ENCODE measurements around the gene AZIN2.
"Not testable (repeated sequence)": the region's sequence is repeated elsewhere in the genome, so short reads cannot be mapped to it uniquely, and the experiment has no call there.

Gene AZIN2

DNA sequence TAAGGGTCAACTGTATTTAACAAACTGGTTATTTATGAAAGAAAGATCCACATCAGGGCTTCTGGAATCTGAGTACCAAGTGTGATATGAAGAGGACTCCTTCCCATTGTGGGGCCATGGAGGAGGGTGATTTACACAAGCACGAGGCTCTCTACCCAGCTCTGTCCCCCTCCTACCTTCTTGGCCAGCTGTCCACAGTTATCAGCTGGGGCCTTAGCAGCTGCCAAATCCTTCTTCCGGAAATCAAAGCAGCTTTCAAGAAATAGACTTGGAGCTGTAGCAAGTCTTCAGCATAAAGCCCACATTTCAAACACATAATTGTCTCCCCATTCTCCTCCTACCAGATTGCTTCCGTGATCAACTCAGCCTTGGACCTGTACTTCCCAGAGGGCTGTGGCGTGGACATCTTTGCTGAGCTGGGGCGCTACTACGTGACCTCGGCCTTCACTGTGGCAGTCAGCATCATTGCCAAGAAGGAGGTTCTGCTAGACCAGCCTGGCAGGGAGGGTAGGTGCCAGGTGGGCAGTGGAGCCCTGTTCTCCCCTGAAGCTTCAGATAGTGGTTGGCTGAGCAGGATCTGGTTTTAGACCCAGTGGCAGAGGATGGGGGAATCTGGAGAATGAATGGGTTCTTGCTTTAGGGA is 15.5 kb downstream of the AZIN2 start:
- DNase-seq, result no peak

DNA sequence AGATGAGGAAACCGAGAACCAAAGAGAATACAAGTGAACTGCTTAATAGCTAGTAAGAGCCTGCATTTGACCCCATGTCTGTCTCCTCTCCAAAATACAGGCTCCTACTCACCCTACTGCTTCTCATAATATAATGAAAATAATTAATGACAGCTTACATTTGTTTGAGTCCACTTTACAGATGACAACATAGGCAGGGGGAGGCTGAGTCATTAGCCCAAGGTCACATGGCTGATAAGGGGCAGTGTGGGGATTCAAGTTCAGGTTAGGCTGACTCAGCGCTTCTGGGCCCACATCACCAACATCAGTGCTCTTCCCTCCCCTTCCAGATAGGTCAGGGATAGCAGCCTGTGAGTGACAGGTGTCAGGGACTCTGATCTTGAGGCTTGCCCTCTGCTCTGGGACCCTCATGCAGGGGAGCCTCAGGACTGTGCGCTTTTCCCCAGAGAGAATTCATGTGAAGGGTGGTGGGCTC is 16.2 kb downstream of the AZIN2 start:
- DNase-seq, result no peak

DNA sequence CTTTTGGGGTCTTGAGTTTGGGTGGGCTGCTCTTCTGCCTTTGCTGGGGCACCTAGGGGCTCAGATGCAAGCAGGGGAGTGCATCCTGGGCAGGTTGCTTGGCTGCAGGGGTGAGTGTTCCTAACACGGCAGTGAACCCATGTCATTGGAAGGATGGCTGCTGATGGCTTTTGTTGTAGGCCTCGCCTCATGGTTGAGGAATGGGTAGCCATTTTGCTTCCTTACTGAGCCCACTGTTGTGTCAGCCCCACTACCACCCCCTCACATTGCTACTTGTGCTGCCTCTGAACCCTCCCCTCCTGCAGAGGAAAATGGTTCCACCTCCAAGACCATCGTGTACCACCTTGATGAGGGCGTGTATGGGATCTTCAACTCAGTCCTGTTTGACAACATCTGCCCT is 16.8 kb downstream of the AZIN2 start:
- DNase-seq, result no peak

GRCh38 chr1:33098371-33098770 is 17.4 kb downstream of the AZIN2 start:
- no peak for DNase-seq

GRCh38 chr1:33099290-33100118 is 18.6 kb downstream of the AZIN2 start:
- DNase-seq, result no peak

DNA sequence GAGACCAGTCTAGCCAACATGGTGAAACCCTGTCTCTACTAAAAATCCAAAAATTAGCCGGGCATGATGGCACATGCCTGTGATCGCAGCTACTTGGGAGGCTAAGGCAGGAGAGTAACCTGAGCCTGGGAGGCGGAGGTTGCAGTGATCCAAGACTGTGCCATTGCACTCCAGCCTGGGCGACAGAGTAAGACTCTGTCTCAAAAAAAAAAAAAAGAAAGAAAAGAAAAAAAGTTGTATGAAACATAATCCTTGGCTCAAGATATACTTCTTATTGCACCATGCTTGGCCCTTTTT is 19.1 kb downstream of the AZIN2 start:
- not testable (repeated sequence) for DNase-seq

GRCh38 chr1:33110477-33110876 is 29.5 kb downstream of the AZIN2 start:
- DNase-seq, result no peak

GRCh38 chr1:33111965-33112364 is 31.0 kb downstream of the AZIN2 start:
- DNase-seq, result peak; percentile 20 to 23

DNA sequence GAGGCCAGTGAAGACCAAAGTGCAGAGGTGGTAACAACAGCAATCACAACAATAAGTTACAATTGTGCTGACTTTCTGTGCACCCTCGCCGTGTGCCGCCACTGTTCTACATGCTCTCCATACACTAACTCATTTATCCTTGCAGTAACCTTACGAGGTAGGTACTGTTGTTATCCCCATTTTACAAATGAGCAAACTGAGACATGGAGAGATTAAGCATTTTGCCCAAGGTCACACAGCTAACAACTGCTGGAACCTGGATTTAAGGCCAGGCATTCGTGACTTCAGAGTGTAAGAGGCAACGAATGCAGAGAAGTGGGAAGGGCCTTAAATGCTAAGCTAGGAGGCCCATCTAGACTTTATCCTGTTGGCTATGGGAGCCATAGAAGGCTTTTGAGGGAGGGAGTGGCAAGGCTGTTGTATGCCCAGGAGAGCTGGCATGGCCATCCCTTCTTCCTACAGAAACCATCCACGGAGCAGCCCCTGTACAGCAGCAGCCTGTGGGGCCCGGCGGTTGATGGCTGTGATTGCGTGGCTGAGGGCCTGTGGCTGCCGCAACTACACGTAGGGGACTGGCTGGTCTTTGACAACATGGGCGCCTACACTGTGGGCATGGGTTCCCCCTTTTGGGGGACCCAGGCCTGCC is 36.6 kb downstream of the AZIN2 start:
- DNase-seq, result no peak

DNA sequence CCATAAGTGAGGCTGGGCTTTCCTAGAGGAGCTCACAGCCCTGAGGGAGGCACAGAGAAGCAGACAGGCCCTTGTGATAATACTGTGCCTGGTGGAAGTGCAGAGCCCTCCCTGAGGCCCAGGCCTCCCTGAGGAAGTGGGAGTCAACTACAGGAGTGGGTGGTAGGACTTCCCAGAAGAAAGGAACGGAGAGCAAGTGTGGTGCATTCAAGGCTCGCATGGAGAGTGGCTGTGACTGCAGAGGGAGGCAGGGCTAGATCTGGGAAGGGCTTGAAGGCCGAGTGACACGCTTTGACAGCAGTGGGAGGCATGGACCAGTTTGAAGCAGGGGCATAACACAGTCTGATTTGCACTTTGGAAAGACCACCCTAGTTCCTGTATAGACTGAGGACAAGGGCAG is 37.3 kb downstream of the AZIN2 start:
- DNase-seq, result no peak

DNA sequence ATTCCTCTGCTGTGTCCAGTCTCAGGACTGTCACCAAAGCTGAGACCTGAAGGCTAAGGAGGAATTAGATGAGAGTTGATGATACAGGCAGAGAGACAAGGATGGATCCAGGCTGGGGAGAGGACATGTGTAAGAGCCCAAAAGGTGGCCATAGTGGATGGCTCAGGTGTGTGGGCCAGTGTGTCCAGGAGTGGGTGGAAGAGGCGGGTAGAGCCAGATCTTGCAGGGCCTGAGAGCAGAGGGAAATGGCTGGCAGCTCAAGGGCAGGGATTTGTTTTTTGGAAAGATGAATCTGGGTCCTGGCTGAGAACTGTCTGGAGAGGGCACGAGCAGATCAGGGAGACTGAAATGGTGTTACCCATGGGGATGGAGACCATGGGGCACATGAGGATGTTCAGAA is 38.1 kb downstream of the AZIN2 start:
- DNase-seq, result no peak

GRCh38 chr1:33119532-33120217 is 38.7 kb downstream of the AZIN2 start:
- DNase-seq, result no peak

DNA sequence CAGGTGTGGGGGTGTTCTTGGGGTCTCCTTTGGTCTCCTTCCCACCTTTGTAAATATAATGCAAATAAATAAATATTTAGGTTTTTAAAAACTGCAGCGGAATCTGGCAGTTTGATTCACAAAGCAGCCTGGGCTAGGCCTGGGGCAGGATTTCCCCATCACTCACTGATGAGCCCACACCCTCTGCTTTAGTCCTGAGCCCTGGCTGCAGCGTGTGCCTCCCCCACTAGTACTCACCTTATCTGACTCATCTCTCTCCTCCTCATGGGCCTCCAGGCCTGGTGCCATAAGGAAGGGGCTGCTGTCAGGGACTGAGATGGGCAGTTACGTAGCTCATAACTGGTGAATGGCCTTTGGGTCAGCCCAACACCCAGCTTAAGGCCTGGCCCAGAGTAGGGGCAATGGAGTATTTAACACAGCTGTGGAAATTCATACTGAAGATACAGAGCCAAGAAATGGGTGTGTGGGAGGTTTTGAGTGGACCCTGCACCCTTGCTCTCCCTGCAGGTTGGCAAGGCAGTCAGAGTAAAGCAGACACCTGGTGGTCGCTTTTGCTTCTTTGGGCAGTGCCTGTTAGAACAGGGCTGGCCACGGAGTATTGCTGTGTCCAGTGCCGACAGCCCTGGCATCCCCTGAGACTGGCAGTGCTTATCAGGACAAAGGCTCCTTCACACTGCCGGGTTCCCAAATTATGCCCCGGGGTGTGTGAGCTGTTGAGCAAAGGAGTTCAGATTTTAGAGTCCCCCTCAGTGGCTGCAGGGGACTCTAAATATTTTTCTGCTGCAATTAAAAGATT is 39.7 kb downstream of the AZIN2 start:
- DNase-seq, result no peak

DNA sequence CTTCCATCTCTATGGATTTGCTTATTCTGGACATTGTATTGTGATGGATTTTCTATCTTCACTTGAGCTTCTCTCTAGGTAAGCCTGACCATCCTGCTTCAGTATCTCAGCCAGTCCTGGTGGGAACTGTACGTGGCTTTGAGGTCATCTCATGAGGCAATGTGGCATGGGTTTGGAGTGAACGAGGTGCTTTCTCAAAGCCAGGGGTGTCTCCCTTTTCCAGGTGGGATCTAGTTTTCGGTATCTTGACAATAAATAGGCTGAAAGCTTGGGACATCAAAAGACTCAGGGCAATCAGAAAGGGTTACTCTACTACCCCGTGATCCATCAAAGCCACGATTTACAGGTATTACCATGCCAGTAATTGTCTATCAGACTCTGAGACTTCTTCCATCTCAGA is 40.8 kb downstream of the AZIN2 start:
- DNase-seq, result no peak

- DNase-seq, result no peak
Measured at GRCh38 chr1:33122483-33123178, 41.7 kb downstream of the AZIN2 start.

- no peak for DNase-seq
Measured at GRCh38 chr1:33123266-33123665, 42.3 kb downstream of the AZIN2 start.

DNA sequence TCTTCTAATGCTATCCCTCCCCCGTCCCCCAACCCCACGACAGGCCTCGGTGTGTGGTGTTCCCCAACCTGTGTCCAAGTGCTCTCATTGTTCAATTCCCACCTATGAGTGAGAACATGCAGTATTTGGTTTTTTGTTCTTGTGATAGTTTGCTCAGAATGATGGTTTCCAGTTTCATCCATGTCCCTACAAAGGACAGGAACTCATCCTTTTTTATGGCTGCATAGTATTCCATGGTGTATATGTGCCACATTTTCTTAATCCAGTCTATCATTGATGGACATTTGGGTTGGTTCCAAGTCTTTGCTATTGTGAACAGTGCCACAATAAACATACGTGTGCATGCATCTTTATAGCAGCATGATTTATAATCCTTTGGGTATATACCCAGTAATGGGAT is 43.7 kb downstream of the AZIN2 start:
- not testable (repeated sequence) for DNase-seq

DNA sequence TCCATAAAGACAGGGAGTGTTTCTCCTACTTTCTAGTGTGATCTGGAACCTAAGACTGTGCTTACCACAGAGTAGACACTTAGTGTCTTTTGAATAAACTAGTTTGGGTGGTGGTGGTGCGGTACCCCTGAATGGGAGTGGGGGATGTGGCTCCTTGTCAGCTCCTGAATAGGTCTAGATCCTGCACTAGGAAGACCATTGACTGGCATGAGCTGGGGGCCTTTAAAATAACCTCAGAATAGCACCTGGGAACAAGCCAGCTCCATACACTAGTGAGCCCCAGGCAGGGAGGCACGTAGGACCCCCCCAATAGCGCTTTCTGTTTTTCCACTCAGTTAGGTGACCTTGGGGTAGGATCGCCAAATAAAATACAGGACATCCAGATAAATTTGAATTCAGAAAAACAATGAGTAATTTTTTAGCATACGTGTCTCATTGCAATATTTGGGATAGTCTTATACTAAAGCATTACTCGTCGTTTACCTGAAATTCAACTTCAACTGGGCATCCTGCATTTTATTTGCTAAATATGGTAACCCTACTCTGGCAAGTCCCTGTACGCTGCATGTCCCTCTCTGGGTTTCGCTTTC is 45.6 kb downstream of the AZIN2 start:
- DNase-seq, result no peak

GRCh38 chr1:33127001-33127823 is 46.3 kb downstream of the AZIN2 start:
- DNase-seq, result peak; percentile 99 to 100

DNA sequence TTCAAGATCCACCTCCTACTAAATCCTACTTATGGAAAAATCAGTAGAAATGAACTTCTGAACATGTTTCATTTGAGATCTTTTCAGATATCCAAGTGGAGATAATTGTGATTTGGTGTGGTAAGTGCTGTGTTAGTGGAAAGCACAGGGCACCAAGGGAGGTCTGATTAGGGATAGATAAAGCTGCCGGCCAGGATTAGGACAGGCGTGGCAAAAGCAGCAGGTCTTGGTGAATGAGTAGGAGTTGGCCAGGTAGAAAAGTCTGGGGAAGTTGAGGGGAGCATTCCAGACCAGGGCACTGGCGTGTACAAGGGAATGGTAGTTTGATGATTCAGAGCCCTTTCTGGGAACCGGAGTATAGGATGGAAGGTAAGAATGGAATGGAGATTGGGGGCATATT is 47.8 kb downstream of the AZIN2 start:
- no peak for DNase-seq

DNA sequence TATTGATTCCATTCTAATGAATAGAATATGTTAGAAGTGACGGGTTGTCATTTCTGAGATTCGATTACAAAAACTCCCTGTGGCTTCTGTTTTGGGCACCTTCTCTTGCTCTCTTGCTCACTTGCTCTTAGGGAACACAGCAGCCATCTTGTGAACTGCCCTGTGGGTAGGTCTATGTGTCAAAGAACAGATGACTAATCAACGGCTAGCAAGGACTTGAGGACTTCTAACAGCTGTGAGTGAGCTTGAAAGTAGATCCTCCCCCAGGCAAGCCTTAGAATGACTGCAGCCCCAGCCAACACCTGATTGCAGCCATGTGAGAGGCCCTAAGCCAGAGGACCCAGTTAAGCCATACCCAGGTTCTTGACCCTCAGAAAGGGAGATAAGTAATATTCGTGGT is 49.3 kb downstream of the AZIN2 start:
- DNase-seq, result no peak
